Ovary (tissue), 1 donor: ENCODE measurements around the gene NKX1-2.

ENCODE experiments used
- EP300 ChIP-seq: sonication (generic); formaldehyde crosslinking; IDR thresholded peaks from one replicate; pipeline ENCODE4 v1.6.1; 2017; ENCODE audit warnings: antibody characterized with exemption
- POLR2A ChIP-seq: fragments of 450-650 bp; IDR thresholded peaks from one replicate; pipeline ENCODE4 v1.6.1; 2017; ENCODE audit warnings: antibody characterized with exemption, mild to moderate bottlenecking, moderate library complexity

- TF ChIP-seq POLR2A (no peak), EP300 (no peak)
Observed at GRCh38 chr10:124415210-124415609, 34.6 kb downstream of the NKX1-2 start.
